K562 (cell line): ENCODE results near the gene DPEP3. TPM values are rescaled to one million over a fixed set of nuclear protein-coding genes. Genes with fewer than 3 reads are reported as not detected.
A peak's percentile ranks its signal among the peaks of the same experiment; 100 is the strongest.
"Not testable (repeated sequence)": the region's sequence is repeated elsewhere in the genome, so short reads cannot be mapped to it uniquely, and the experiment has no call there.

ENCODE experiments used
- ATAC-seq: fragments of 200-7000 bp; cut with Tn5 transposase; 3 replicates; pipeline ENCODE4 v1.9.1; 2020; ENCODE audit warnings: moderate library complexity
- BruUV-seq: library from RNA; stranded (reverse); fragments of 400-500 nt; replicated peaks from 2 replicates; lab custom pipeline; 2021; lab: Mats Ljungman, UMichigan
- CTCF ChIA-PET: fragments of 300-600 bp; formaldehyde crosslinking; extraction: SDS; loops from one replicate; lab custom pipeline; 2021; ENCODE audit warnings: low intra/inter-chr PET ratio; lab: Yijun Ruan, JAX
- POLR2A ChIA-PET: fragments of 300-600, 350-650 bp; sonication (Branson Sonifier 250); formaldehyde crosslinking; extraction: SDS; loops from one replicate; lab custom pipeline; 2021; ENCODE audit warnings: antibody characterized with exemption, inconsistent platforms; lab: Yijun Ruan, JAX
- DNase-seq, 4 experiments: peaks; one replicate each; pipeline versions ENCODE4 v3.0.0 to v3.0.0-alpha.2; 2011 to 2018; ENCODE audit warnings: low spot score in 3 of 4, mixed read lengths in 3 of 4; ENCODE audit errors: extremely low read depth in 1 of 4
- FAIRE-seq: peaks from 2 replicates; lab custom pipeline; 2011; peaks lifted over from hg19 to GRCh38; lab: Jason Lieb, UNC
- H2AFZ ChIP-seq: 2 replicates; pipeline ENCODE4 v1.6.0; 2011; ENCODE audit warnings: low read depth, low read length, control low read depth, inconsistent platforms
- H3K27ac ChIP-seq: fragments of 200-600 bp; 3 replicates; pipeline ENCODE4 v1.8.0; 2011; ENCODE audit warnings: low read depth, mild to moderate bottlenecking, control low read depth, inconsistent platforms, low read length, moderate library complexity, mixed read lengths; ENCODE audit errors: extremely low read depth
- H3K27me3 ChIP-seq, 2 experiments: fragments of 300-600 bp in 1 of 2; 2 replicates in 1 of 2; 3 replicates in 1 of 2; pipeline versions ENCODE4 v1.6.0 to v1.8.0; 2011; ENCODE audit warnings: inconsistent platforms in 2 of 2, low read length in 2 of 2, mild to moderate bottlenecking in 1 of 2, mixed read lengths in 1 of 2, moderate library complexity in 1 of 2; ENCODE audit not compliant: control insufficient read depth in 2 of 2, insufficient read depth in 2 of 2
- H3K36me3 ChIP-seq: fragments of 300-600 bp; 3 replicates; pipeline ENCODE4 v1.8.0; 2011; ENCODE audit warnings: mild to moderate bottlenecking, low read length, inconsistent platforms; ENCODE audit not compliant: control insufficient read depth, insufficient read depth
- H3K4me1 ChIP-seq, 2 experiments: fragments of 200-600 bp in 1 of 2; replicated peaks in 1 of 2; 2 replicates in 1 of 2; 3 replicates in 1 of 2; pipeline versions ENCODE4 v1.5.1 to v1.8.0; 2011; ENCODE audit warnings: inconsistent platforms in 2 of 2, low read length in 2 of 2, mild to moderate bottlenecking in 1 of 2, mixed read lengths in 1 of 2, moderate library complexity in 1 of 2; ENCODE audit not compliant: control insufficient read depth in 2 of 2, insufficient read depth in 2 of 2
- H3K4me2 ChIP-seq: 2 replicates; pipeline ENCODE4 v1.6.1; 2011; ENCODE audit warnings: low read length, control low read depth, inconsistent platforms, mixed read lengths; ENCODE audit not compliant: insufficient read depth
- H3K4me3 ChIP-seq: fragments of 200-600 bp; sonication (generic), shearing (Covaris generic); 2 replicates; pipeline ENCODE4 v1.5.1; 2016; ENCODE audit warnings: control low read depth, inconsistent platforms
- H3K79me2 ChIP-seq: fragments of 200-600 bp; 3 replicates; pipeline ENCODE4 v1.8.0; 2011; ENCODE audit warnings: low read length, inconsistent platforms; ENCODE audit not compliant: control insufficient read depth, insufficient read depth
- H3K9ac ChIP-seq, 2 experiments: 2 replicates each; pipeline versions ENCODE4 v1.6.0 to v1.6.1; 2011; ENCODE audit warnings: low read depth in 2 of 2, low read length in 2 of 2, control low read depth in 1 of 2, inconsistent platforms in 1 of 2, mild to moderate bottlenecking in 1 of 2, mixed read lengths in 1 of 2; ENCODE audit not compliant: insufficient read depth in 1 of 2
- H3K9me1 ChIP-seq: one replicate; pipeline ENCODE4 v1.6.0; 2011; ENCODE audit warnings: inconsistent platforms, mild to moderate bottlenecking, low read length, moderate library complexity; ENCODE audit not compliant: control insufficient read depth, insufficient read depth
- H3K9me3 ChIP-seq: replicated peaks from 2 replicates; pipeline ENCODE4 v1.5.1; 2011; ENCODE audit warnings: low read depth, low read length, inconsistent platforms; ENCODE audit not compliant: control insufficient read depth, insufficient read depth
- H4K20me1 ChIP-seq: replicated peaks from 2 replicates; pipeline ENCODE4 v1.6.1; 2011; ENCODE audit warnings: low read length, inconsistent platforms, mixed read lengths; ENCODE audit not compliant: control insufficient read depth, insufficient read depth
- ZNF121 ChIP-seq: sonication (generic); formaldehyde crosslinking; conservative IDR thresholded peaks from 2 replicates; pipeline ENCODE4 v1.8.0; 2022; ENCODE audit warnings: missing genetic modification reagents
- WGBS: fragments of 100-300 bp; shearing (Covaris generic); methylation state at CpG from one replicate; pipeline ENCODE4 v1.1.6; 2016; ENCODE audit warnings: low coverage, mixed read lengths; ENCODE audit not compliant: insufficient coverage; ENCODE audit errors: missing lambda C conversion rate; 5-methylcytosine and 5-hydroxymethylcytosine counted together
- in situ Hi-C: fragments of 300-500 bp; cut with MboI; formaldehyde crosslinking; loops from 4 replicates; pipeline ENCODE4 v1.15.0; 2018; ENCODE audit warnings: inconsistent platforms, mixed read lengths
- intact Hi-C: fragments of 100-400 bp; cut with micrococcal nuclease; formaldehyde crosslinking; loops from 2 replicates; pipeline ENCODE4 v1.14.2; 2022
- polyA plus RNA-seq, 8 experiments: library from polyadenylated mRNA; depleted of rRNA in 4 of 8; stranded (reverse) in 5 of 8; unstranded in 3 of 8; fragments of >200 nt; fragmentation: Nextera tagmentation in 2 of 8; fragmentation: Illumina TruSeq in 1 of 8; extraction: Ambion mirVana in 2 of 8; extraction: Trizol in 1 of 8; gene quantifications; 2 replicates each; pipeline versions ENCODE4 v1.2.1 to v1.2.3, GENCODE V29; 2011 to 2014; ENCODE audit warnings: inconsistent platforms in 1 of 8, missing spikeins in 1 of 8
- total RNA-seq, 7 experiments: library from RNA; depleted of rRNA in 6 of 7; stranded (reverse); fragments of >200 nt in 6 of 7; fragmentation: Illumina TruSeq in 2 of 7; extraction: Trizol in 2 of 7; gene quantifications; 2 replicates each; pipeline versions ENCODE4 v1.2.1 to v1.2.3, GENCODE V29; 2011 to 2021; ENCODE audit warnings: low replicate concordance in 1 of 7
- TF ChIP-seq, protein P1 (sequence below): fragments of 450-650 bp; IDR thresholded peaks from 2 replicates; pipeline ENCODE4 v1.6.1; 2018; ENCODE audit not compliant: partially characterized antibody

The DPEP3 gene
- total and polyA plus RNA-seq, 9 of the 15 experiments (the other 6 are each of a cell fraction or from before 2014, with no cell fraction given), result not detected

DNA sequence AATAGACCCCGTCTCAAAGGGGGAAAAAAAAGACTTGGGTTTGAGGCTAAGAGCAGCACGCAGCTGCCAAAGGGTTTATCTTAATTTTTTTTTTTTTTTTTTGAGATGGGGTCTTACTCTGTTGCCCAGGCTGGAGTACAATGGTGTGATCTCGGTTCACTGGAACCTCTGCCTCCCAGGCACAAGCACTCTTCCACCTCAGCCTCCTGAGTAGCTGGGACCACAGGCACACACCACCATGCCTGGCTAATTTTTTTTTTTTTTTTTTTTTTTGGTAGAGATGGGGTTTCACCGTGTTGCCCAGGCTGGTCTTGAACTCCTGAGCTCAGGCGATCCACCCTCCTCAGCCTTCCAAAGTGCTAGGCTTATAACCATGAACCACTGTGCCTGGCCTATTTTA lies 42.6 kb downstream of the DPEP3 start:
- WGBS, result 50% methylated on average over 1 of the region's 5 CpGs
- H3K27me3 ChIP-seq, H4K20me1 ChIP-seq, H3K9me3 ChIP-seq, in situ Hi-C loops, H3K4me3 ChIP-seq, FAIRE-seq, H3K9me1 ChIP-seq, H3K4me2 ChIP-seq, ATAC-seq, BruUV-seq, DNase-seq, H3K9ac ChIP-seq, H3K27ac ChIP-seq, H2AFZ ChIP-seq: not testable (repeated sequence)
- intact Hi-C loops, result loop anchor here (5.0 to 10.0 kb wide), 2 partner anchors 105 to 413 kb away; partner anchors contain the start of gene RIPOR1
- H3K4me1 ChIP-seq, result peaks cover 20 to 71% of the 10 kb centered on the region in 2 experiments
- ChIA-PET POLR2A (interaction anchor here (1.3 kb wide), 1 partner anchor 12 kb away, joined by 5 read pairs; no protein-coding TSS in a partner anchor), CTCF (interaction anchor here (0.7 kb wide), 1 partner anchor 605 kb away, joined by 3 read pairs; no protein-coding TSS in a partner anchor)
- H3K79me2 ChIP-seq, result peaks cover 42% of the 10 kb centered on the region
- peak; percentile 78 for TF ChIP-seq ZNF121
- TF ChIP-seq, protein P1, sequence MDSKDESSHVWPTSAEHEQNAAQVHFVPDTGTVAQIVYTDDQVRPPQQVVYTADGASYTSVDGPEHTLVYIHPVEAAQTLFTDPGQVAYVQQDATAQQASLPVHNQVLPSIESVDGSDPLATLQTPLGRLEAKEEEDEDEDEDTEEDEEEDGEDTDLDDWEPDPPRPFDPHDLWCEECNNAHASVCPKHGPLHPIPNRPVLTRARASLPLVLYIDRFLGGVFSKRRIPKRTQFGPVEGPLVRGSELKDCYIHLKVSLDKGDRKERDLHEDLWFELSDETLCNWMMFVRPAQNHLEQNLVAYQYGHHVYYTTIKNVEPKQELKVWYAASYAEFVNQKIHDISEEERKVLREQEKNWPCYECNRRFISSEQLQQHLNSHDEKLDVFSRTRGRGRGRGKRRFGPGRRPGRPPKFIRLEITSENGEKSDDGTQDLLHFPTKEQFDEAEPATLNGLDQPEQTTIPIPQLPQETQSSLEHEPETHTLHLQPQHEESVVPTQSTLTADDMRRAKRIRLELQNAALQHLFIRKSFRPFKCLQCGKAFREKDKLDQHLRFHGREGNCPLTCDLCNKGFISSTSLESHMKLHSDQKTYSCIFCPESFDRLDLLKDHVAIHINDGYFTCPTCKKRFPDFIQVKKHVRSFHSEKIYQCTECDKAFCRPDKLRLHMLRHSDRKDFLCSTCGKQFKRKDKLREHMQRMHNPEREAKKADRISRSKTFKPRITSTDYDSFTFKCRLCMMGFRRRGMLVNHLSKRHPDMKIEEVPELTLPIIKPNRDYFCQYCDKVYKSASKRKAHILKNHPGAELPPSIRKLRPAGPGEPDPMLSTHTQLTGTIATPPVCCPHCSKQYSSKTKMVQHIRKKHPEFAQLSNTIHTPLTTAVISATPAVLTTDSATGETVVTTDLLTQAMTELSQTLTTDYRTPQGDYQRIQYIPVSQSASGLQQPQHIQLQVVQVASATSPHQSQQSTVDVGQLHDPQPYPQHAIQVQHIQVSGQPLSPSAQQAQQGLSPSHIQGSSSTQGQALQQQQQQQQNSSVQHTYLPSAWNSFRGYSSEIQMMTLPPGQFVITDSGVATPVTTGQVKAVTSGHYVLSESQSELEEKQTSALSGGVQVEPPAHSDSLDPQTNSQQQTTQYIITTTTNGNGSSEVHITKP, result peak; percentile 74
- H3K36me3 ChIP-seq, result peaks cover 30% of the 10 kb centered on the region; the same call in 2 of the 3 replicates
